WTC11 (cell line): ENCODE data around the gene EID2. TPM values are rescaled to one million over a fixed set of nuclear protein-coding genes. Genes with fewer than 3 reads are reported as not detected.

Source experiments
- ATAC-seq: fragments of 200-7000 bp; cut with Tn5 transposase; 2 replicates; pipeline ENCODE4 v1.10.0; 2021; ENCODE audit warnings: mild to moderate bottlenecking, moderate library complexity
- CTCF ChIA-PET: fragments of 300-600 bp; sonication (Branson Sonifier 250); formaldehyde crosslinking; loops from one replicate; lab custom pipeline; 2021; ENCODE audit warnings: antibody characterized with exemption; lab: Charles Lee
- POLR2A ChIA-PET: fragments of 350-600 bp; sonication (Branson Sonifier 250); formaldehyde crosslinking; loops from one replicate; lab custom pipeline; 2021; ENCODE audit warnings: antibody characterized with exemption; lab: Charles Lee
- DNase-seq: peaks from one replicate; pipeline ENCODE4 v3.0.0; 2021; ENCODE audit warnings: low spot score
- H3K27ac Mint-ChIP-seq: 2 replicates; pipeline ENCODE4 v1.8.0; 2021; ENCODE audit warnings: mixed read lengths
- H3K27me3 Mint-ChIP-seq: 2 replicates; pipeline ENCODE4 v1.8.0; 2021; ENCODE audit warnings: low read depth, mild to moderate bottlenecking, moderate library complexity, mixed read lengths
- H3K36me3 Mint-ChIP-seq: 2 replicates; pipeline ENCODE4 v1.8.0; 2021; ENCODE audit warnings: mixed read lengths
- H3K4me1 Mint-ChIP-seq: 2 replicates; pipeline ENCODE4 v1.8.0; 2022; ENCODE audit warnings: mixed read lengths
- H3K4me3 Mint-ChIP-seq: 2 replicates; pipeline ENCODE4 v1.8.0; 2021; ENCODE audit warnings: mild to moderate bottlenecking, moderate library complexity, mixed read lengths
- H3K9me3 Mint-ChIP-seq: 2 replicates; pipeline ENCODE4 v1.8.0; 2021; ENCODE audit warnings: mixed read lengths
- CREM ChIP-seq: sonication (generic); formaldehyde crosslinking; IDR thresholded peaks from 2 replicates; pipeline ENCODE4 v1.8.1; 2022; ENCODE audit warnings: mild to moderate bottlenecking, missing genetic modification reagents, moderate library complexity
- ELF4 ChIP-seq: sonication (generic); formaldehyde crosslinking; IDR thresholded peaks from 2 replicates; pipeline ENCODE4 v1.8.1; 2022; ENCODE audit warnings: low read depth, mild to moderate bottlenecking, moderate library complexity, missing genetic modification reagents
- EMX1 ChIP-seq: fragments of 250-450 bp; sonication (Bioruptor Pico); IDR thresholded peaks from 2 replicates; pipeline ENCODE4 v1.8.0; 2021; ENCODE audit warnings: mild to moderate bottlenecking
- FOXK1 ChIP-seq: sonication (generic); formaldehyde crosslinking; IDR thresholded peaks from 2 replicates; pipeline ENCODE4 v1.8.0; 2022; ENCODE audit warnings: mild to moderate bottlenecking, moderate library complexity, missing genetic modification reagents
- GABPB1 ChIP-seq: sonication (generic); formaldehyde crosslinking; IDR thresholded peaks from 2 replicates; pipeline ENCODE4 v1.8.1; 2023; ENCODE audit warnings: mild to moderate bottlenecking, missing genetic modification reagents
- PRRX2 ChIP-seq: fragments of 250-450 bp; sonication (Bioruptor Pico); IDR thresholded peaks from 2 replicates; pipeline ENCODE4 v1.8.0; 2021; ENCODE audit warnings: mild to moderate bottlenecking
- SMAD3 ChIP-seq: sonication (generic); formaldehyde crosslinking; IDR thresholded peaks from 2 replicates; pipeline ENCODE4 v1.8.0; 2022; ENCODE audit warnings: missing genetic modification reagents, mild to moderate bottlenecking, borderline replicate concordance
- ZNF423 ChIP-seq: fragments of 250-450 bp; sonication (Bioruptor Pico); IDR thresholded peaks from 2 replicates; pipeline ENCODE4 v2.1.2; 2022; ENCODE audit warnings: mild to moderate bottlenecking, moderate library complexity
- total RNA-seq: library from RNA; stranded (reverse); gene quantifications from 3 replicates; pipeline ENCODE4 v1.2.3, GENCODE V29; 2021
- TF ChIP-seq, protein P1 (sequence below): fragments of 250-450 bp; sonication (Bioruptor Pico); IDR thresholded peaks from 2 replicates; pipeline ENCODE4 v2.1.2; 2022; ENCODE audit warnings: mild to moderate bottlenecking, moderate library complexity
- TF ChIP-seq, protein P2 (sequence below): sonication (generic); formaldehyde crosslinking; IDR thresholded peaks from 2 replicates; pipeline ENCODE4 v1.8.1; 2023; ENCODE audit warnings: mild to moderate bottlenecking, missing genetic modification reagents
- TF ChIP-seq, protein P3 (sequence below): sonication (generic); formaldehyde crosslinking; IDR thresholded peaks from 2 replicates; pipeline ENCODE4 v1.8.1; 2022; ENCODE audit warnings: mild to moderate bottlenecking, missing genetic modification reagents, moderate library complexity, borderline replicate concordance
- TF ChIP-seq, protein P4 (sequence below): sonication (generic); formaldehyde crosslinking; IDR thresholded peaks from 2 replicates; pipeline ENCODE4 v1.8.0; 2023; ENCODE audit warnings: mild to moderate bottlenecking, missing genetic modification reagents
- TF ChIP-seq, protein P5 (sequence below): sonication (generic); formaldehyde crosslinking; IDR thresholded peaks from 2 replicates; pipeline ENCODE4 v1.8.1; 2022; ENCODE audit warnings: low read depth, mild to moderate bottlenecking, moderate library complexity, missing genetic modification reagents, borderline replicate concordance
- TF ChIP-seq, protein P6 (sequence below): sonication (generic); formaldehyde crosslinking; IDR thresholded peaks from 2 replicates; pipeline ENCODE4 v1.8.1; 2022; ENCODE audit warnings: low read depth, missing genetic modification reagents, borderline replicate concordance
- TF ChIP-seq, protein P7 (sequence below): sonication (generic); formaldehyde crosslinking; IDR thresholded peaks from 2 replicates; pipeline ENCODE4 v1.8.0; 2023; ENCODE audit warnings: missing genetic modification reagents
- TF ChIP-seq, protein P8 (sequence below): sonication (generic); formaldehyde crosslinking; IDR thresholded peaks from 2 replicates; pipeline ENCODE4 v1.8.0; 2022; ENCODE audit warnings: mild to moderate bottlenecking, missing genetic modification reagents
- TF ChIP-seq, protein P9 (sequence below): sonication (generic); formaldehyde crosslinking; IDR thresholded peaks from 2 replicates; pipeline ENCODE4 v1.8.0; 2022; ENCODE audit warnings: missing genetic modification reagents
- TF ChIP-seq, protein P10 (sequence below): sonication (generic); formaldehyde crosslinking; IDR thresholded peaks from 2 replicates; pipeline ENCODE4 v1.8.0; 2022; ENCODE audit warnings: mild to moderate bottlenecking, missing genetic modification reagents
- TF ChIP-seq, protein P11 (sequence below): sonication (generic); formaldehyde crosslinking; conservative IDR thresholded peaks from 2 replicates; pipeline ENCODE4 v1.8.1; 2022; ENCODE audit warnings: mild to moderate bottlenecking, missing genetic modification reagents

EID2 gene
- total RNA-seq, 1 experiment from 2014 or later: 21.5 TPM

DNA sequence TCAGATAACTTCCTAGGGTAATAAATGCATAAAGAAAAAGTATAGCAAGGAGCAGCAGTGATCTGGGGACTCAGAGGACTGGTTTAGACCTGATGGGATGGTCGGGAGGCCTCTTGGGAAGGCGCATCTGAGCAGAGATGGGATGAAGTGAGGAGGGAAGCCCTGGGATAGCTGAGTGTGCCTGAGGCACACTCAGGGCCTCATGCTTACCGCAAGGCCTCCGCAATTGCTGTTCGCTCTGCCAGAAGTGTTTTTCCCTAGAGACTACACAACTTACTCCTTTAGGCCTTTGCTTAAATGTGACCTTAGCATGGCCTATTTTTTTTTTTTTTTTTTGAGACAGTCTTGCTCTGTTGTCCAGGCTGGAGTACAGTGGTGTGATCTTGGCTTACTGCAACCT lies 45.3 kb downstream of the EID2 start (continued):
- TF ChIP-seq, protein P1, sequence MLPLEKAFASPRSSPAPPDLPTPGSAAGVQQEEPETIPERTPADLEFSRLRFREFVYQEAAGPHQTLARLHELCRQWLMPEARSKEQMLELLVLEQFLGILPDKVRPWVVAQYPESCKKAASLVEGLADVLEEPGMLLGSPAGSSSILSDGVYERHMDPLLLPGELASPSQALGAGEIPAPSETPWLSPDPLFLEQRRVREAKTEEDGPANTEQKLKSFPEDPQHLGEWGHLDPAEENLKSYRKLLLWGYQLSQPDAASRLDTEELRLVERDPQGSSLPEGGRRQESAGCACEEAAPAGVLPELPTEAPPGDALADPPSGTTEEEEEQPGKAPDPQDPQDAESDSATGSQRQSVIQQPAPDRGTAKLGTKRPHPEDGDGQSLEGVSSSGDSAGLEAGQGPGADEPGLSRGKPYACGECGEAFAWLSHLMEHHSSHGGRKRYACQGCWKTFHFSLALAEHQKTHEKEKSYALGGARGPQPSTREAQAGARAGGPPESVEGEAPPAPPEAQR: no peak
- no peak for TF ChIP-seq CREM
- TF ChIP-seq, protein P2, sequence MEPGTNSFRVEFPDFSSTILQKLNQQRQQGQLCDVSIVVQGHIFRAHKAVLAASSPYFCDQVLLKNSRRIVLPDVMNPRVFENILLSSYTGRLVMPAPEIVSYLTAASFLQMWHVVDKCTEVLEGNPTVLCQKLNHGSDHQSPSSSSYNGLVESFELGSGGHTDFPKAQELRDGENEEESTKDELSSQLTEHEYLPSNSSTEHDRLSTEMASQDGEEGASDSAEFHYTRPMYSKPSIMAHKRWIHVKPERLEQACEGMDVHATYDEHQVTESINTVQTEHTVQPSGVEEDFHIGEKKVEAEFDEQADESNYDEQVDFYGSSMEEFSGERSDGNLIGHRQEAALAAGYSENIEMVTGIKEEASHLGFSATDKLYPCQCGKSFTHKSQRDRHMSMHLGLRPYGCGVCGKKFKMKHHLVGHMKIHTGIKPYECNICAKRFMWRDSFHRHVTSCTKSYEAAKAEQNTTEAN (CRISPR knock-in tag): no peak
- TF ChIP-seq, protein P3, sequence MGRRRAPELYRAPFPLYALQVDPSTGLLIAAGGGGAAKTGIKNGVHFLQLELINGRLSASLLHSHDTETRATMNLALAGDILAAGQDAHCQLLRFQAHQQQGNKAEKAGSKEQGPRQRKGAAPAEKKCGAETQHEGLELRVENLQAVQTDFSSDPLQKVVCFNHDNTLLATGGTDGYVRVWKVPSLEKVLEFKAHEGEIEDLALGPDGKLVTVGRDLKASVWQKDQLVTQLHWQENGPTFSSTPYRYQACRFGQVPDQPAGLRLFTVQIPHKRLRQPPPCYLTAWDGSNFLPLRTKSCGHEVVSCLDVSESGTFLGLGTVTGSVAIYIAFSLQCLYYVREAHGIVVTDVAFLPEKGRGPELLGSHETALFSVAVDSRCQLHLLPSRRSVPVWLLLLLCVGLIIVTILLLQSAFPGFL (CRISPR knock-in tag): no peak
- TF ChIP-seq, protein P4, sequence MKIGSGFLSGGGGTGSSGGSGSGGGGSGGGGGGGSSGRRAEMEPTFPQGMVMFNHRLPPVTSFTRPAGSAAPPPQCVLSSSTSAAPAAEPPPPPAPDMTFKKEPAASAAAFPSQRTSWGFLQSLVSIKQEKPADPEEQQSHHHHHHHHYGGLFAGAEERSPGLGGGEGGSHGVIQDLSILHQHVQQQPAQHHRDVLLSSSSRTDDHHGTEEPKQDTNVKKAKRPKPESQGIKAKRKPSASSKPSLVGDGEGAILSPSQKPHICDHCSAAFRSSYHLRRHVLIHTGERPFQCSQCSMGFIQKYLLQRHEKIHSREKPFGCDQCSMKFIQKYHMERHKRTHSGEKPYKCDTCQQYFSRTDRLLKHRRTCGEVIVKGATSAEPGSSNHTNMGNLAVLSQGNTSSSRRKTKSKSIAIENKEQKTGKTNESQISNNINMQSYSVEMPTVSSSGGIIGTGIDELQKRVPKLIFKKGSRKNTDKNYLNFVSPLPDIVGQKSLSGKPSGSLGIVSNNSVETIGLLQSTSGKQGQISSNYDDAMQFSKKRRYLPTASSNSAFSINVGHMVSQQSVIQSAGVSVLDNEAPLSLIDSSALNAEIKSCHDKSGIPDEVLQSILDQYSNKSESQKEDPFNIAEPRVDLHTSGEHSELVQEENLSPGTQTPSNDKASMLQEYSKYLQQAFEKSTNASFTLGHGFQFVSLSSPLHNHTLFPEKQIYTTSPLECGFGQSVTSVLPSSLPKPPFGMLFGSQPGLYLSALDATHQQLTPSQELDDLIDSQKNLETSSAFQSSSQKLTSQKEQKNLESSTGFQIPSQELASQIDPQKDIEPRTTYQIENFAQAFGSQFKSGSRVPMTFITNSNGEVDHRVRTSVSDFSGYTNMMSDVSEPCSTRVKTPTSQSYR: no peak
- TF ChIP-seq EMX1: no peak

DNA sequence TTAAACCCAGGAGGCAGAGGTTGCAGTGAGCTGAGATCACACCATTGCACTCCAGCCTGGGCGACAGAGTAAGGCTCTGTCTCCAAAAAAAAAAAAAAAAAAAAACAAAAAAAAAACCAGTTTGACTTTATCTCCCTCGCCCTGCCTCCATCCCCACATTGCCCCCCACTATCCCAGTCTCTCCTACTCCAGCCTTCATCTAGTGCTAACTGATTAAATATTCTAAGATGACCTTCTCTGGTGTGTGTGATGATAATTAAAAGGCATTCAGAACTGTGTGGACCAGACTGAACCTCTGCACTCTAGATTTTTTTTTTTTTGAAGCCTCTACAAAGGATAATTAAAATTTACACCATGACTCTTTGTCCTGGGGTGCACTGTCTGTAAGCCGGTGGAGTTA lies 47.2 kb downstream of the EID2 start:
- Mint-ChIP-seq H3K27ac (peak overlapping the region; percentile 84), H3K4me1 (peaks cover 26% of the 10 kb centered on the region), H3K36me3 (peaks cover 19% of the 10 kb centered on the region), H3K4me3 (no peak overlapping the region), H3K9me3 (no peaks in the 10 kb centered on the region), H3K27me3 (no peaks in the 10 kb centered on the region; the same call in 1 of the 2 replicates)
- no peak for ATAC-seq
- ChIA-PET CTCF (interaction anchor here (1.2 kb wide), 1 partner anchor 19 kb away, joined by 3 read pairs; no protein-coding TSS in a partner anchor), POLR2A (interaction anchor here (0.6 kb wide), 1 partner anchor 76 kb away, joined by 3 read pairs; no protein-coding TSS in a partner anchor)
- no peak for DNase-seq
- TF ChIP-seq, protein P5, sequence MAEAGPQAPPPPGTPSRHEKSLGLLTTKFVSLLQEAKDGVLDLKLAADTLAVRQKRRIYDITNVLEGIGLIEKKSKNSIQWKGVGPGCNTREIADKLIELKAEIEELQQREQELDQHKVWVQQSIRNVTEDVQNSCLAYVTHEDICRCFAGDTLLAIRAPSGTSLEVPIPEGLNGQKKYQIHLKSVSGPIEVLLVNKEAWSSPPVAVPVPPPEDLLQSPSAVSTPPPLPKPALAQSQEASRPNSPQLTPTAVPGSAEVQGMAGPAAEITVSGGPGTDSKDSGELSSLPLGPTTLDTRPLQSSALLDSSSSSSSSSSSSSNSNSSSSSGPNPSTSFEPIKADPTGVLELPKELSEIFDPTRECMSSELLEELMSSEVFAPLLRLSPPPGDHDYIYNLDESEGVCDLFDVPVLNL (CRISPR knock-in tag): no peak
- TF ChIP-seq, protein P6, sequence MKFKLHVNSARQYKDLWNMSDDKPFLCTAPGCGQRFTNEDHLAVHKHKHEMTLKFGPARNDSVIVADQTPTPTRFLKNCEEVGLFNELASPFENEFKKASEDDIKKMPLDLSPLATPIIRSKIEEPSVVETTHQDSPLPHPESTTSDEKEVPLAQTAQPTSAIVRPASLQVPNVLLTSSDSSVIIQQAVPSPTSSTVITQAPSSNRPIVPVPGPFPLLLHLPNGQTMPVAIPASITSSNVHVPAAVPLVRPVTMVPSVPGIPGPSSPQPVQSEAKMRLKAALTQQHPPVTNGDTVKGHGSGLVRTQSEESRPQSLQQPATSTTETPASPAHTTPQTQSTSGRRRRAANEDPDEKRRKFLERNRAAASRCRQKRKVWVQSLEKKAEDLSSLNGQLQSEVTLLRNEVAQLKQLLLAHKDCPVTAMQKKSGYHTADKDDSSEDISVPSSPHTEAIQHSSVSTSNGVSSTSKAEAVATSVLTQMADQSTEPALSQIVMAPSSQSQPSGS: no peak
- TF ChIP-seq GABPB1 (CRISPR knock-in tag) (no peak), SMAD3 (CRISPR knock-in tag) (no peak), PRRX2 (CRISPR knock-in tag) (no peak), FOXK1 (CRISPR knock-in tag) (no peak), ELF4 (CRISPR knock-in tag) (no peak), ZNF423 (CRISPR knock-in tag) (no peak)
- TF ChIP-seq, protein P7, sequence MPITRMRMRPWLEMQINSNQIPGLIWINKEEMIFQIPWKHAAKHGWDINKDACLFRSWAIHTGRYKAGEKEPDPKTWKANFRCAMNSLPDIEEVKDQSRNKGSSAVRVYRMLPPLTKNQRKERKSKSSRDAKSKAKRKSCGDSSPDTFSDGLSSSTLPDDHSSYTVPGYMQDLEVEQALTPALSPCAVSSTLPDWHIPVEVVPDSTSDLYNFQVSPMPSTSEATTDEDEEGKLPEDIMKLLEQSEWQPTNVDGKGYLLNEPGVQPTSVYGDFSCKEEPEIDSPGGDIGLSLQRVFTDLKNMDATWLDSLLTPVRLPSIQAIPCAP: no peak
- TF ChIP-seq, protein P8, sequence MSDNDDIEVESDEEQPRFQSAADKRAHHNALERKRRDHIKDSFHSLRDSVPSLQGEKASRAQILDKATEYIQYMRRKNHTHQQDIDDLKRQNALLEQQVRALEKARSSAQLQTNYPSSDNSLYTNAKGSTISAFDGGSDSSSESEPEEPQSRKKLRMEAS (CRISPR knock-in tag): no peak
- TF ChIP-seq, protein P9, sequence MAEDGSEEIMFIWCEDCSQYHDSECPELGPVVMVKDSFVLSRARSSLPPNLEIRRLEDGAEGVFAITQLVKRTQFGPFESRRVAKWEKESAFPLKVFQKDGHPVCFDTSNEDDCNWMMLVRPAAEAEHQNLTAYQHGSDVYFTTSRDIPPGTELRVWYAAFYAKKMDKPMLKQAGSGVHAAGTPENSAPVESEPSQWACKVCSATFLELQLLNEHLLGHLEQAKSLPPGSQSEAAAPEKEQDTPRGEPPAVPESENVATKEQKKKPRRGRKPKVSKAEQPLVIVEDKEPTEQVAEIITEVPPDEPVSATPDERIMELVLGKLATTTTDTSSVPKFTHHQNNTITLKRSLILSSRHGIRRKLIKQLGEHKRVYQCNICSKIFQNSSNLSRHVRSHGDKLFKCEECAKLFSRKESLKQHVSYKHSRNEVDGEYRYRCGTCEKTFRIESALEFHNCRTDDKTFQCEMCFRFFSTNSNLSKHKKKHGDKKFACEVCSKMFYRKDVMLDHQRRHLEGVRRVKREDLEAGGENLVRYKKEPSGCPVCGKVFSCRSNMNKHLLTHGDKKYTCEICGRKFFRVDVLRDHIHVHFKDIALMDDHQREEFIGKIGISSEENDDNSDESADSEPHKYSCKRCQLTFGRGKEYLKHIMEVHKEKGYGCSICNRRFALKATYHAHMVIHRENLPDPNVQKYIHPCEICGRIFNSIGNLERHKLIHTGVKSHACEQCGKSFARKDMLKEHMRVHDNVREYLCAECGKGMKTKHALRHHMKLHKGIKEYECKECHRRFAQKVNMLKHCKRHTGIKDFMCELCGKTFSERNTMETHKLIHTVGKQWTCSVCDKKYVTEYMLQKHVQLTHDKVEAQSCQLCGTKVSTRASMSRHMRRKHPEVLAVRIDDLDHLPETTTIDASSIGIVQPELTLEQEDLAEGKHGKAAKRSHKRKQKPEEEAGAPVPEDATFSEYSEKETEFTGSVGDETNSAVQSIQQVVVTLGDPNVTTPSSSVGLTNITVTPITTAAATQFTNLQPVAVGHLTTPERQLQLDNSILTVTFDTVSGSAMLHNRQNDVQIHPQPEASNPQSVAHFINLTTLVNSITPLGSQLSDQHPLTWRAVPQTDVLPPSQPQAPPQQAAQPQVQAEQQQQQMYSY (CRISPR knock-in tag): no peak
- TF ChIP-seq, protein P10, sequence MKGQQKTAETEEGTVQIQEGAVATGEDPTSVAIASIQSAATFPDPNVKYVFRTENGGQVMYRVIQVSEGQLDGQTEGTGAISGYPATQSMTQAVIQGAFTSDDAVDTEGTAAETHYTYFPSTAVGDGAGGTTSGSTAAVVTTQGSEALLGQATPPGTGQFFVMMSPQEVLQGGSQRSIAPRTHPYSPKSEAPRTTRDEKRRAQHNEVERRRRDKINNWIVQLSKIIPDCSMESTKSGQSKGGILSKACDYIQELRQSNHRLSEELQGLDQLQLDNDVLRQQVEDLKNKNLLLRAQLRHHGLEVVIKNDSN: no peak
- TF ChIP-seq, protein P11, sequence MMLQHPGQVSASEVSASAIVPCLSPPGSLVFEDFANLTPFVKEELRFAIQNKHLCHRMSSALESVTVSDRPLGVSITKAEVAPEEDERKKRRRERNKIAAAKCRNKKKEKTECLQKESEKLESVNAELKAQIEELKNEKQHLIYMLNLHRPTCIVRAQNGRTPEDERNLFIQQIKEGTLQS (CRISPR knock-in tag): no peak
